Measurements from ENCODE around the gene TMCC1.

DNA sequence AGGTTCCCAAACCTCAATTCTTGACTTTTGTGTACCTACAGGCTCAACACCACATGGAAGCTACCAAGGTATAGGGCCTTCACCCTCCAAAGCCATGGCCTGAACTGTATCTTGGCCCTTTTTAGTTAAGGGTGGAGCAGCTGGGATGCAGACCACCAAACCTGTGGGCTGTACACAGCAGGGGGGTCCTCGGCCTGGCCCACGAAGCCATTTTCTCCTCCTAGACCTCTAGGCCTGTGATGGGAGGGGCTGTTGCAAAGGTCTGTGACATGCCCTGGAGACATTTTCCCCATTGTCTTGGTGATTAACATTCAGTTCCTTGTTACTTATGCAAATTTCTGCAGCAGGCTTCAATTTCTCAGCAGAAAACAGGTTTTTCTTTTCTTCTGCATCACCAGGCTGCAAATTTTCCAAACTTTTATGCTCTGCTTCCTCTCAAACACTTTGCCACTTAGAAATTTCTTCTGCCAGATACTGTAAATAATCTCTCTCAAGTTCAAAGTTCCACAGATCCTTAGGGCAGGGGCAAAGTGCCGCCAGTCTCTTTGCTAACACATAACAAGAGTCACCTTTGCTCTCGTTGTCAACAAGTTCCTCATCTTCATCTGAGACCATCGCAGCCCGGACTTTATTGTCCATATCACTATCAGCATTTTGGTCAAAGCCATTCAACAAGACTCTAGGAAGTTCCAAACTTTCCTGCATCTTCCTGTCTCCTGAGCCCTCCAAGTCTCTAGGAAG lies 196.1 kb downstream of the TMCC1 start:
- TF ChIP-seq, protein P1, sequence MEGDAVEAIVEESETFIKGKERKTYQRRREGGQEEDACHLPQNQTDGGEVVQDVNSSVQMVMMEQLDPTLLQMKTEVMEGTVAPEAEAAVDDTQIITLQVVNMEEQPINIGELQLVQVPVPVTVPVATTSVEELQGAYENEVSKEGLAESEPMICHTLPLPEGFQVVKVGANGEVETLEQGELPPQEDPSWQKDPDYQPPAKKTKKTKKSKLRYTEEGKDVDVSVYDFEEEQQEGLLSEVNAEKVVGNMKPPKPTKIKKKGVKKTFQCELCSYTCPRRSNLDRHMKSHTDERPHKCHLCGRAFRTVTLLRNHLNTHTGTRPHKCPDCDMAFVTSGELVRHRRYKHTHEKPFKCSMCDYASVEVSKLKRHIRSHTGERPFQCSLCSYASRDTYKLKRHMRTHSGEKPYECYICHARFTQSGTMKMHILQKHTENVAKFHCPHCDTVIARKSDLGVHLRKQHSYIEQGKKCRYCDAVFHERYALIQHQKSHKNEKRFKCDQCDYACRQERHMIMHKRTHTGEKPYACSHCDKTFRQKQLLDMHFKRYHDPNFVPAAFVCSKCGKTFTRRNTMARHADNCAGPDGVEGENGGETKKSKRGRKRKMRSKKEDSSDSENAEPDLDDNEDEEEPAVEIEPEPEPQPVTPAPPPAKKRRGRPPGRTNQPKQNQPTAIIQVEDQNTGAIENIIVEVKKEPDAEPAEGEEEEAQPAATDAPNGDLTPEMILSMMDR (IDR thresholded peaks at IDR 0.05), result no peak
- no peak for TF ChIP-seq POLR2A (IDR thresholded peaks at IDR 0.05)
